ENCODE results near the gene TEX19. TPM values are rescaled to one million over a fixed set of nuclear protein-coding genes. Genes with fewer than 3 reads are reported as not detected.

TEX19 gene
- total RNA-seq, 1 experiment from 2014 or later = 1.4 TPM

- no peak overlapping the region for H3K27ac ChIP-seq
- H3K27me3 ChIP-seq = peaks cover 18% of the 10 kb centered on the region
- H3K4me3 ChIP-seq = no peak overlapping the region
- peaks cover 11% of the 10 kb centered on the region for H3K4me1 ChIP-seq
- H3K9me3 ChIP-seq (replicated peaks) = no peaks in the 10 kb centered on the region; the same call in 1 of the 2 replicates
- no peak for DNase-seq
- H3K36me3 ChIP-seq = no peaks in the 10 kb centered on the region
Observed at GRCh38 chr17:82318772-82319606, 40.1 kb upstream of the TEX19 start.

GRCh38 chr17:82319619-82320062 lies 39.4 kb upstream of the TEX19 start:
- no peak overlapping the region for H3K27ac ChIP-seq
- H3K36me3 ChIP-seq = no peaks in the 10 kb centered on the region
- no peak overlapping the region for H3K4me3 ChIP-seq
- peaks cover 20% of the 10 kb centered on the region for H3K27me3 ChIP-seq
- H3K9me3 ChIP-seq (replicated peaks) = no peaks in the 10 kb centered on the region; the same call in 1 of the 2 replicates
- H3K4me1 ChIP-seq = peaks cover 5% of the 10 kb centered on the region; the same call in 1 of the 2 replicates
- no peak for DNase-seq

GRCh38 chr17:82320140-82320840 lies 38.8 kb upstream of the TEX19 start:
- H3K4me1 ChIP-seq = peaks cover 5% of the 10 kb centered on the region; the same call in 1 of the 2 replicates
- peaks cover 26% of the 10 kb centered on the region for H3K27me3 ChIP-seq
- no peak overlapping the region for H3K4me3 ChIP-seq
- no peak overlapping the region for H3K27ac ChIP-seq
- no peaks in the 10 kb centered on the region for H3K36me3 ChIP-seq
- no peaks in the 10 kb centered on the region; the same call in 1 of the 2 replicates for H3K9me3 ChIP-seq (replicated peaks)
- no peak for DNase-seq

GRCh38 chr17:82320956-82321927 lies 37.8 kb upstream of the TEX19 start:
- H3K36me3 ChIP-seq = no peaks in the 10 kb centered on the region
- H3K9me3 ChIP-seq (replicated peaks) = no peaks in the 10 kb centered on the region; the same call in 1 of the 2 replicates
- no peaks in the 10 kb centered on the region; the same call in 1 of the 2 replicates for H3K4me1 ChIP-seq
- DNase-seq = no peak
- peaks cover 28% of the 10 kb centered on the region for H3K27me3 ChIP-seq
- no peak overlapping the region for H3K27ac ChIP-seq
- H3K4me3 ChIP-seq = no peak overlapping the region

- no peaks in the 10 kb centered on the region for H3K36me3 ChIP-seq
- DNase-seq = no peak
- H3K4me1 ChIP-seq = no peaks in the 10 kb centered on the region; the same call in 1 of the 2 replicates
- no peak overlapping the region for H3K4me3 ChIP-seq
- H3K27me3 ChIP-seq = peaks cover 28% of the 10 kb centered on the region
- H3K27ac ChIP-seq = no peak overlapping the region
- no peaks in the 10 kb centered on the region; the same call in 1 of the 2 replicates for H3K9me3 ChIP-seq (replicated peaks)
Observed at GRCh38 chr17:82321947-82322466, 37.0 kb upstream of the TEX19 start.

GRCh38 chr17:82322526-82323453 lies 36.3 kb upstream of the TEX19 start:
- no peaks in the 10 kb centered on the region for H3K36me3 ChIP-seq
- H3K4me3 ChIP-seq = no peak overlapping the region
- H3K27ac ChIP-seq = no peak overlapping the region
- peaks cover 31% of the 10 kb centered on the region for H3K27me3 ChIP-seq
- no peaks in the 10 kb centered on the region; the same call in 1 of the 2 replicates for H3K9me3 ChIP-seq (replicated peaks)
- H3K4me1 ChIP-seq = no peaks in the 10 kb centered on the region; the same call in 1 of the 2 replicates
- DNase-seq = no peak

GRCh38 chr17:82323514-82324234 lies 35.4 kb upstream of the TEX19 start:
- no peak for DNase-seq
- Histone ChIP-seq H3K4me1 (no peaks in the 10 kb centered on the region; the same call in 1 of the 2 replicates), H3K27ac (no peak overlapping the region), H3K9me3 (replicated peaks) (no peaks in the 10 kb centered on the region; the same call in 1 of the 2 replicates), H3K27me3 (peaks cover 31% of the 10 kb centered on the region), H3K4me3 (no peak overlapping the region), H3K36me3 (no peaks in the 10 kb centered on the region)

- DNase-seq = no peak
- Histone ChIP-seq H3K4me3 (no peak overlapping the region), H3K4me1 (peaks cover 4% of the 10 kb centered on the region), H3K27me3 (peaks cover 31% of the 10 kb centered on the region), H3K27ac (no peak overlapping the region), H3K36me3 (no peaks in the 10 kb centered on the region), H3K9me3 (replicated peaks) (no peaks in the 10 kb centered on the region; the same call in 1 of the 2 replicates)
Observed at GRCh38 chr17:82324566-82325285, 34.3 kb upstream of the TEX19 start.

- no peak overlapping the region for H3K27ac ChIP-seq
- peaks cover 31% of the 10 kb centered on the region for H3K27me3 ChIP-seq
- H3K4me1 ChIP-seq = peaks cover 10% of the 10 kb centered on the region
- no peak for DNase-seq
- no peaks in the 10 kb centered on the region for H3K36me3 ChIP-seq
- no peak overlapping the region for H3K4me3 ChIP-seq
- H3K9me3 ChIP-seq (replicated peaks) = no peaks in the 10 kb centered on the region
Observed at GRCh38 chr17:82325286-82326180, 33.5 kb upstream of the TEX19 start.

GRCh38 chr17:82327289-82327688 lies 31.8 kb upstream of the TEX19 start:
- Histone ChIP-seq H3K27me3 (peaks cover 30% of the 10 kb centered on the region), H3K9me3 (replicated peaks) (no peaks in the 10 kb centered on the region), H3K4me3 (no peak overlapping the region), H3K27ac (no peak overlapping the region), H3K4me1 (peaks cover 26% of the 10 kb centered on the region), H3K36me3 (no peaks in the 10 kb centered on the region)
- no peak for DNase-seq

- H3K4me3 ChIP-seq = no peak overlapping the region
- H3K27ac ChIP-seq = no peak overlapping the region
- H3K4me1 ChIP-seq = peaks cover 30% of the 10 kb centered on the region
- H3K36me3 ChIP-seq = no peaks in the 10 kb centered on the region
- DNase-seq = no peak
- peaks cover 27% of the 10 kb centered on the region for H3K27me3 ChIP-seq
- no peaks in the 10 kb centered on the region for H3K9me3 ChIP-seq (replicated peaks)
Observed at GRCh38 chr17:82327757-82328140, 31.3 kb upstream of the TEX19 start.
